Measurements from ENCODE around the gene TNKS1BP1.

DNA sequence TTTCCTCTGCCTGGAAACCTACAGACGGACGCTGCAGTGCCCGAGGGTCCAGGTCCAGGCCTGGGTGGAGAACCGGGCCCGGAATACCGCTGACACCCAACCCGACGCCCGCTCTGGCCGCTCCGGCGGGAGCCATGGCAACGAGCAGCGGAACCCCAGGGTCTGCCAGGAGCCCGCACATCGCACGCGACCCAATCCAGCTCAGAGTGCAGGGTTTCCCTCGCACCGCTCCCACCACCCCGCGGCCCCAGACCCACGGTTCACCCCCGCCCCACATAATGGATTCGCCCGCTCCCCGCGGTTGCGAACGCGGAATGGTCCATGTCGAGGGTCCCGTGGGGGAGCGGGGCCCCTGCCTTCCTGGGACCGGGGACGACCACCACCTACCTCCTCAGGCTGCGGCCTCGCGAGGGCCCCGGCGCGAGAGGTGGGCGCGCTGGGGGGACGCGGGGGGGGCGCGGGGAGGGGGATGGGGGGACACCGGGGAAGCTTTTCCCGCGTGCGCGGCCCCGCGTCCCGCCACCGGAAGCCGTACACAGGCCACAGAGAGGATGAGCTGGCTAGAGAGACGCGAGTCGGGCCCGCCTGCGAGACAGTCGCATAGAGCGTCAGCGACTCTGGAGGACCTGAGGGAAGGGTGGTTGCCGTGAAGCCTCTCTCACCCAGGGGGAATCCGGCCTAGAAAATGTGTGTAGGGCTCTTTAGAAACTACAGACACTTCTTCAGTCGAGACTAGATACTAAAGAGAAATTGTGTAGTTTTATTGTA lies 10.8 kb upstream of the TNKS1BP1 start, which contains the start of gene SSRP1:
- TF ChIP-seq, protein P1, sequence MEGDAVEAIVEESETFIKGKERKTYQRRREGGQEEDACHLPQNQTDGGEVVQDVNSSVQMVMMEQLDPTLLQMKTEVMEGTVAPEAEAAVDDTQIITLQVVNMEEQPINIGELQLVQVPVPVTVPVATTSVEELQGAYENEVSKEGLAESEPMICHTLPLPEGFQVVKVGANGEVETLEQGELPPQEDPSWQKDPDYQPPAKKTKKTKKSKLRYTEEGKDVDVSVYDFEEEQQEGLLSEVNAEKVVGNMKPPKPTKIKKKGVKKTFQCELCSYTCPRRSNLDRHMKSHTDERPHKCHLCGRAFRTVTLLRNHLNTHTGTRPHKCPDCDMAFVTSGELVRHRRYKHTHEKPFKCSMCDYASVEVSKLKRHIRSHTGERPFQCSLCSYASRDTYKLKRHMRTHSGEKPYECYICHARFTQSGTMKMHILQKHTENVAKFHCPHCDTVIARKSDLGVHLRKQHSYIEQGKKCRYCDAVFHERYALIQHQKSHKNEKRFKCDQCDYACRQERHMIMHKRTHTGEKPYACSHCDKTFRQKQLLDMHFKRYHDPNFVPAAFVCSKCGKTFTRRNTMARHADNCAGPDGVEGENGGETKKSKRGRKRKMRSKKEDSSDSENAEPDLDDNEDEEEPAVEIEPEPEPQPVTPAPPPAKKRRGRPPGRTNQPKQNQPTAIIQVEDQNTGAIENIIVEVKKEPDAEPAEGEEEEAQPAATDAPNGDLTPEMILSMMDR (IDR thresholded peaks at IDR 0.05) = no peak
- TF ChIP-seq POLR2A (IDR thresholded peaks at IDR 0.05) (no peak), POLR2AphosphoS5 (IDR thresholded peaks at IDR 0.05) (peak; percentile 57 to 88 (median 82)), EP300 (IDR thresholded peaks at IDR 0.05) (no peak)
